ENCODE results near the gene MALRD1. TPM values are rescaled to one million over a fixed set of nuclear protein-coding genes. Genes with fewer than 3 reads are reported as not detected.

The MALRD1 gene
- not detected for total RNA-seq

DNA sequence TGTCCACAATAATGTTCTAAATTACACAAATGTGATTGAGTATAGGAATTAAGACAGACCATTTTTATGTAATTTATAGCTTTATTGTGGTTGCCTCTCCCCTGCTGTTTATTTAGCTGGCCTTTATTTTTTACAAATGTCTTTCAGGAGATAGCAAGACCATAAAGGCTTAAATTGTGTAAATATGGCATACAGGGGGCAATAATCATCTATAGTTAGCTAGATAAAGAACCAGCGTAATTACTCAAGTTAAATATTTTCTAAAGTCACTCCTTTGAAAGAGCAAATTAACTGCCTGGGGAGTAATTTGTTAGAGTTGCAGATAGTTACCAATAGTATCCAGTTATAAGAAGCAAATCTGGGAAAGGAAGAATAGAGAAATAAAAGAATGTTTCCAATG is at the start of gene MALRD1:
Gene MALRD1, plus strand, starts transcription at position 313 of the 400 bp plus-strand sequence. CDS start 138 bp downstream, outside the sequence.
- DNase-seq, result no peak

DNA sequence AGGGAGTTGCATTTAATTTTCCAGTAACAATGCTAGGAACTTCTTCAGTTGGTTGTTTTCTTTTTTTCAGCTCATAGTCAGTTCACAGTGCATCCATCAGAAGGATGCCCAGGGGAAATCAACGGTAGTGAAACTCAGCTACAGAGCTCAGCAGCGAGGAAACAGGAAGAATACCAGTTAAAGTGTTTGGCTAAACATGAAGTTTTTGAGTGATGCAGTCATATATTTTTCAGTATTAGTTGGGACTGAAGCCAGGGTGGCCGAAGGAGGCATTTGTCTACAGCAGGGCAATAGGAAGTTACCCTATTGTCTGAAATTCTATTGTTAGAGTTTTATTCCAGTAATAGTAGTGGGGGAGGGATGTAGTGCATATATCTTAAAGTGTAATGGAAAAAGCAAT is 45.3 kb upstream of the MALRD1 start:
- DNase-seq, result no peak

GRCh38 chr10:19012111-19012510 is 36.5 kb upstream of the MALRD1 start:
- DNase-seq, result no peak

DNA sequence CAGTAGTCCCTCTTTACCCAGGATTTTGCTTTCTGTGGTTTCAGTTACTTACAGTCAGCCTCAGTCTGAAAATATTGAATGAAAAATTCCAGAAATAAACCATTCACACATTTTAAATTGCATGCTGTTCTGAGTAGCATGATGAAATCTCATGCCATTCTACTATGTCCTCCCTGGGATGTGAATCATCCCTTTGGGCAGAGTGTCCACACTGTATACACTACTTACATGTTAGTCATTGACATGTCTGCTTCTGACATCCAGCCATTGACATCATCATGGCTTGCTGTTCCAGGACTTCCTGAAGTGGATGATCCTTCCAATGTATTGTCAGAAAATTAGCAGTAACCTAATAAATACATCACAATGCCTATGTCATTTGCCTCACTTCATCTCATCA is 34.6 kb upstream of the MALRD1 start:
- DNase-seq, result no peak

DNA sequence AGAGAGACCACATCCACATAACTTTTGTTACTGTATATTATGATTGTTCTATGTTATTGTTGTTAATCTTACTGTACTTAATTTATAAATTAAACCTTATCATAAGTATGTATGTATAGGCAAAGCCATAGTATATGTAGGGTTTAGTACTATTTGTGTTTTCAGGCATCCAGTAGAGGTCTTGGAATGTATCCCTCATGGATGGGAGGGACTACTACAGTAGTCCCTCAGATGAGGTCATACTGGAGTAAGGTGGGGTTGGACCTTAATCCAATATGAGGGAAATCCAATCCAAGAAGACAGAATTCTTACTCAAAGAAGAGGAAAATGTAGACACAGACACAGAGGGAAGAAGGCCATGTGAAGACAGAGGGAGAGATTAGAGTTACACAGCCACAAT is 34.1 kb upstream of the MALRD1 start:
- DNase-seq, result no peak

GRCh38 chr10:19017116-19017890 is 31.3 kb upstream of the MALRD1 start:
- DNase-seq, result no peak

DNA sequence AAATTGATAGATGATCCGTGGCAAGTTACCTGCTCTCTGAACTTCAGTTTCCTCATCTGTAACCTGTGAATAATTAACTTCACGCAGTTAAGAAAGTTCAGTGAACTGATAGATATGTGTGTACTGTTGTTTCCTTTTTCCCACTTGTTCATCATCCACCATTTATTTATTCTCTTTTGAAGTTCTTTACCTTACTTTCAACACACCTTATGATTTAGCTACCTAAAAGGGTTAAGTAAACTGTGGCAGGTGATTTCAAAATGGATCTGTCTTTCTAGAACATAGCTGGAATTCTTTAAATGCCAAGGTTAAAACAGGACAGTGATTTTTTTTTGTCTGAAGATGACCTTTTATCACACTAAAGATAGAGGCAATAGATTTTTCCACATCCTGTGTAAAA is 27.4 kb upstream of the MALRD1 start:
- DNase-seq, result no peak

DNA sequence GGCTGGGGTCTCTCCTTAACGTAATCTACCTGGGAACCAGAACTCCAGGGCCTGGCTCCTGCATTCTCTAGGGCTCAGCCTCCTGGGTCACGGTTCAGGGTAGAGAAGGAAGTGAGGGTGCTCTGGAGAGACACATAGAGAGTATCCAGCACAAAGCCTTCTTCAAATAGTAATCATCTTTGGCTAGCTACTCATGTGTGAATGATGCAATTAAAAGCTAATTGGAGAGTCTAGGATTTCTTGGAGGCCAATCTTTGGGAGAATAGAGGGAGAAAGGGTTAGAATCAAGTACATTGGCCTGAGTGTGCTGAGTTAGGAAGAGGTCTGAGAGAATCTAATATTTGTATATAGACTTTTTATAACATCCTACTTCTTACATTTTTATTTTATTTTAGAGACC is 24.0 kb upstream of the MALRD1 start:
- no peak for DNase-seq

DNA sequence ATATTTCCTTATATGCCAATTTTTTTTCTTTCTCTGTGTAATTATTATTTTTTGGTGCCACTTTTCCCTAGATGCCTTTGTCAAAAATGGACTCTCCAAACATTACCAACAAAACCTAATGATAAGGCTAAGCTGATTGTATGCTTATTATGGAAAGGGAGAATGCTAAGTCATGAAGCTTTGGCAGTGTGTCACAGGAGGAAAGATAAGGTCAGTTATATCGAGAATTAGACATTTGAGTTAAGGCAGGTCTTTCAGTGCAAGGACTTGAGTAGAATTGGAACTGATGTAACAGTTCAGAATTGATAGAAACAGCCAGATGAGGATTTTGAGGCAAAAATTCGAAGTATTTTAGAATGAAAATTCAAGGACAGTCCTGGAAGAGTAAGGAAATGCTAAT is 16.8 kb upstream of the MALRD1 start:
- DNase-seq, result no peak

DNA sequence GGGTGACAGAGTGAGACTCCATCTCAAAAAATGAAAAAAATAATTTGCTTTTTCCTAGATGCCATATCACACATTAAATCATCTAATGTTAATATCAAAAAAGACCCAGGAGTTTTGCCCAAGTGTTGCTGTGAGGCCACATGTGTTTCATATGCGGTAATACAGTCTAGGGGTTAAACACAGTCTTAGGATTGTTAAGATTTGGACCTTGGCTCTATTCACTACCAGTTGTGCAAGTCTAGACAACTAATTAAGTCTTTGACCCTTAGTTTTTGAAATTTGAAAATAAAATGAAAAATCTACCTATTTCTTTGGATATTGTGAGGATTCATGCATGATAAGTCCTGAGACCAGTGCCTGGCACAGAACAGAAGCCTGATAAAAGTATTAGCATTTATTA is 14.9 kb upstream of the MALRD1 start:
- DNase-seq, result no peak

GRCh38 chr10:19041171-19041570 is 7.4 kb upstream of the MALRD1 start:
- DNase-seq, result no peak

DNA sequence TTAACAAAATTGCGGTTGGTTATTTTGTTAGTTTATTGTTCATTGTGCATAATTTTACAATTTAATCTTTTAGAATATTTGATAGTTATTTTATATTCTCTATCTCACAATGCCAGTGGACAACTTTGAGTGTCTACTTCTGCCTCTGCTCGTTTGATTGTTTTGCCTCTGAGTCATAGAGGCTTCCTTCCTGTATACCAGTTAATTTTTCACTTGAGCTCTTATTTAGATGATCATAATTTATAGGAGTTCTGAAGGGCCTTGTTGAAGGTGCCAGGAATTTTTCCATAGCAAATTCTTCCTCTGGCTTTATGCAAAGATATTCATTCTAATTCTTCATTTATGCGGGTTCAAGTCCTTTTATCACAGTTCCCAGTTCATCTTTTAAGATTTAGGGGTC is 5.2 kb upstream of the MALRD1 start:
- DNase-seq, result no peak

GRCh38 chr10:19046679-19047078 is 1.9 kb upstream of the MALRD1 start:
- DNase-seq, result no peak

GRCh38 chr10:19048891-19049290 is 290 bp downstream of the MALRD1 start:
- DNase-seq, result no peak

- DNase-seq, result no peak
Measured at GRCh38 chr10:19049567-19049966, 966 bp downstream of the MALRD1 start.

- no peak for DNase-seq
Measured at GRCh38 chr10:19054289-19054835, 5.8 kb downstream of the MALRD1 start.

DNA sequence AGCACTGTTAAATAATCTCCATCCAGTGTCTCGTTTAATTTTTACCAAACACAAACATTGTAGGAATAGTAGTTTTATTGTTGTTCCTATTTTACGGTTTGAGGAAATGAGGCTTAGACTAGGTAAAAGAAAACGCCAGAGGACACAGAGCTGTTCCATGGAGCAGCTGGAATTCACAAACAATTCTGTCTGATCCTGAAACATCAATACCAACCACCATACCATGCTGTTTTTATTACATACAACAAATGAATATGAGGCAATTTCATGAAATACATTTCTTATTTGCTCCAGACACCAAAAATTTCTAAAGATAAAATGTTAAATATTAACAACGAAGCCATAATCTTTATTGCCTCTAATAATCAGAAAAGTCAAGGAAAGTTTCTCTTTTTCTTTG is 9.4 kb downstream of the MALRD1 start:
- no peak for DNase-seq

- DNase-seq, result no peak
Measured at GRCh38 chr10:19063986-19064385, 15.4 kb downstream of the MALRD1 start.

GRCh38 chr10:19071946-19072345 is 23.3 kb downstream of the MALRD1 start:
- DNase-seq, result no peak

GRCh38 chr10:19077276-19077675 is 28.7 kb downstream of the MALRD1 start:
- no peak for DNase-seq

GRCh38 chr10:19096501-19097073 is 48.0 kb downstream of the MALRD1 start:
- no peak for DNase-seq

GRCh38 chr10:19097151-19097550 is 48.5 kb downstream of the MALRD1 start:
- DNase-seq, result no peak

GRCh38 chr10:19098803-19099202 is 50.2 kb downstream of the MALRD1 start:
- no peak for DNase-seq

GRCh38 chr10:19107406-19107805 is 58.8 kb downstream of the MALRD1 start:
- DNase-seq, result no peak

Data from effector CD4-positive, alpha-beta T cell (primary cell).